Endometrium (tissue), 2 donors: ENCODE results near the gene LARGE1.

Source experiments
- FAIRE-seq: peaks from 2 replicates; lab custom pipeline; 2012; peaks lifted over from hg19 to GRCh38; lab: Jason Lieb, UNC
- donor health status: control.
- donor health status: control.

Gene LARGE1

DNA sequence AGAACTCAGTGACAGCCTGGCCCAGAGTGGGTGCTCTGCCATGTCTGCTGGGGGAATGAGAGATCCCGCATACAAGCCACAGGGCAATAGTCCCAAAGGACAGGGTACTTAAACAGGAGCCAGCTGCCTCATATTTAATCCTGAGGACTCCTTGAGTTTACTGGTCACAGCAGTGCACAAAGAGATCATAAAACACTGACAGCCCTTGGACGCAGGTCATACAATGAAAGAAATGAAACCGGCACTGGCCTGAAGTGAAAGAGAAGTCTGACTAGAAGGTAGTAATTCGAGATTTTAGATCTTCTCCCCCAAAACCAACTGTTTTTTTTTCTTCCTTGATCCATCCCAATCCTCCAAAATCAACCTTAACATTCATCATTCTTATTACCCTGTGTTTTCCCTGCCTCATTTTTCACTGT, 562.3 kb downstream of the LARGE1 start:
- no peak for FAIRE-seq

DNA sequence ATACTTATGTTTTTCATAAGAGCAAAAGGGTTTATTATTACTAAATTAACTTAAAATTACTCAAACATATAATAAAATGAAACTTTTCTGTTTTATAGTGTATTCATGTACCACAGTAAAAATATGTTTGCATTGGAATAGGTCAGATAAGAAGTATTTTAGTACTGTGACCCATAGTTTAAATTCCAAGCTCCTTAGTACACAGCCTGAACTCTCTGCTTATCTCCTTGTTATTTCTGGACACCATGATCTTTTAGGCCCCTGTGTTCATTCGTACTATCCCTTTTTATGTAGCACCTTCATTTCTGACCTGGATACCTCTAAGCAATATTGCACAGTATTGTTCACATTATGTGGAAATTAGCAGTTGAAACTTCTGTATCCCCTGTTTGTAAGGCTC, 565.3 kb downstream of the LARGE1 start:
- no peak for FAIRE-seq

DNA sequence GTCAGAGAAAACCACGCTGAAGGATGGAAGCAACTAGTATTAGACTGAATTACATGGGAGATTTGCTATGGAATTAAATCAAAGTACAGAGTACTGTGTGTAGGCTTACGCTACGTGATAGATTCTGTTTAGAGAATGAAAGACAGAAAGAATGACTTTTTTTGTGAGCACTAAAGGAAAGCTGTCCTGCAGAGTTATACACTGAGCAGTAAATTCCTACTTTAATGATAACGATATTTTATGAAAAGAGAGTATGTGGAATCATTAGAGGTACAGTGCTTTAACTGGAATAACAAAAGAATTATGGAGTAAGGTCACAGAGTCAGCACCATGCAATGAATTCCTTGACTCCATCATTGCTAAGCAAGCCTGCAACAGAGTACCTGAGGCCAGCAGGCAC, 566.8 kb downstream of the LARGE1 start:
- no peak for FAIRE-seq

DNA sequence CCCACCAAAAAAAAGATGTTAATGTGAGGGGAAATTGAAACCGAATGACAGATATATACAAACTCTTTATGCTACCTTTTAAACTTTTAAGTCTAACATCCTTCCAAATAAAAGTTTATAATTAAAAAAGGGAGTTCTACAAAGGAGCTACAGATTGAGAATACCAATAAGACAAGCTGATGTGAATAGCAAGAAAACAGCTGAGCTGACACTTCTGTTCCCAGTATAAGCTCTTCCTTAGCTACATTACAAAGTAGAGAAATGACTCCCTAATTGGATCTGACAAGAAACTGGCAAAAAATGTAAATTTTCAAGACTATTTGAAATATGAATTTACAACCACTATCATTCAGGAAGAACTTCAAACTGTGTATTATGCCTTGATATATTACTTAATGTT, 567.5 kb downstream of the LARGE1 start:
- FAIRE-seq: no peak

DNA sequence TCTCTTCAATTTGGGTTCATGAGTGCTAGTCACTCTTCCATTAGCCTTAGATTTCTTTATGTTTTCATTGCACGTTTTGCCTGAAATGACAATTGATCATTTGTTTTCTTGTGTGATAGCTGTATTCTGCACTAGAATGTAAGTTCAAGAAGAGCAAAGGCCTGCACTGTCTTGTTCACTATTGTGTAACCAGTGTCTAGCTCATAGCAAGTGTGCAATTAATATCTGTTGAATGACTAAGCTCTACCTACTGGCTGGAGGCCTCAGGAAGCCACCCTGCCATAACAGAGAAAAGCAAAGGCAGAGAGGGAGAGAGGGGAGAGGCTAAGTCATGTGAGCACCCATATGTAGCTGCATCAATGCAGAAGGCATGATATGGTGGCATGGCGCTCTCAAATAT, 569.3 kb downstream of the LARGE1 start:
- no peak for FAIRE-seq

DNA sequence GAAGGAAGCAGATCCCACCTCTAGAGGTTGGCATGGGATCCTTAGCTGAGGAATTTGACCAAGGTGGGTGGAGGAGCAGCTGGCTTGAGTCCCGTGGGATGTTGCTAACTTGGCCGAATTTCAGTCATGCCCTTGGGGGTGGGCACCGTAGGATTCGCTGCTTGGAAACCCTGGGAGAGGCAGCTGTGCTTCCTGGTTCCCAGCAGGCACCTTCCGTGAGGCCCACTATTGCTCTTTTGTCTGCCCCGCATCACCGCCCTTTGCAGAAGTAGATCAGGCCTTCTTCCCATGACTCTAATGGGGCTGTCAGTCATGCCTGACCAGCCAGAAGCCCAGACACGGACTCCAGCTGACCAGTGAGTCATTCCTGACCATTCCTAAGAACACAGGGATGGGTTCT, 569.8 kb downstream of the LARGE1 start:
- FAIRE-seq: no peak

DNA sequence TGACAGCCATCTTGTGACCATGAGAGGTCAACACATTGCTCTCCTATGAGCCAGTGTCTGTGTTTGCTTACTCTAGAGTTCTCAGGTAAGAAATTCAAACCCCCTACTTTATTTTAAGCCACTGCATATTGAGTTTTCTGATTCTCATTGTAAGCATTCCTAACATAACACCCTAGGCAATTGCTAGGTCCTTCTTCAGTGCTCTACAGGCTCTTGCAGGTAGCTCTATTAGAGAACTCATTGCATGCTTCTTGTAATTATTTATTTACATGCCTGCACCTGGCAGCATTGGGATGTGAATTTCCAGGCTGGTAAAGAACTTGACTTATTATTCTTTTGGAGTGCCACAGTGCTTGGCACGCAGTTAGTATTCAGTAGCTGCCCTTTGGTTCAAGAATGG, 573.3 kb downstream of the LARGE1 start:
- FAIRE-seq: no peak

DNA sequence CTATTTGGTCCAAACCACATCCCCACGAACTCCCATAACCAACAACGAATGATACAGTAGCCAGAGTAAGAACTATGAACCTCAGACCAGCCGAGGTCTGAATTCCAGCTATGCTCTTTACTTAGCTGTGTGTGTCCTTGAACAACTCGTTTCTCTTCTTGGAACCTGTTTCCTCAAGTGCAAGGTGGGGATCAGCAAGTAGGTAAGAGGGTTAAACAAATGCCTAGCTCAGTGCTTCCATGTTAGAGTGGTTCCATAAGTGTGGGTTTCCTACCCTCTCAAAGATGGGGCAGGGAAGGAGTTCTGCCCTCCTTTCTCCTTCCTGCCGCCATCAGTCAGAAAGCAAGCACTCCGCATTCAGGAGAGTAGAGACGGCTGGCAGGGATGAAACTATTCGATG, 578.7 kb downstream of the LARGE1 start:
- no peak for FAIRE-seq

DNA sequence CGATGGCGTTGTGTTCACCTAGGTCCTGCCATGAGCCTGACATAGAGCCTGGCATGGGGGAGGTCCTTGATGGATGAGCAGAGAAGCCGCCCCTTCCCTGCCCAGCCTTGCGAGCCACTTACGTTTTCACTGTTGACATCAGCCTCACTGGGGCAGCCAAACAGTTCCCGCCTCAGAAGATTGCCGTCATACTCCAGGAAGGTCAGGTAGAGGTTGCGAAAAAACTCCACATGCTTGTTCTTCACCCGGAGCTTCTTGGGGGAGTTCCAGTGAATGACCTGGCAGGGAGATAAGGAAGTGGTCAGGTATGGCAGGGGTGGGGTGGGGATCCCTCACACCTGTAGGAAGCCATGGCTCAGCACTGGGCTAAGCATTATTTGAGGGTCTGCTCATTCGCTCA, 582.8 kb downstream of the LARGE1 start:
- no peak for FAIRE-seq

DNA sequence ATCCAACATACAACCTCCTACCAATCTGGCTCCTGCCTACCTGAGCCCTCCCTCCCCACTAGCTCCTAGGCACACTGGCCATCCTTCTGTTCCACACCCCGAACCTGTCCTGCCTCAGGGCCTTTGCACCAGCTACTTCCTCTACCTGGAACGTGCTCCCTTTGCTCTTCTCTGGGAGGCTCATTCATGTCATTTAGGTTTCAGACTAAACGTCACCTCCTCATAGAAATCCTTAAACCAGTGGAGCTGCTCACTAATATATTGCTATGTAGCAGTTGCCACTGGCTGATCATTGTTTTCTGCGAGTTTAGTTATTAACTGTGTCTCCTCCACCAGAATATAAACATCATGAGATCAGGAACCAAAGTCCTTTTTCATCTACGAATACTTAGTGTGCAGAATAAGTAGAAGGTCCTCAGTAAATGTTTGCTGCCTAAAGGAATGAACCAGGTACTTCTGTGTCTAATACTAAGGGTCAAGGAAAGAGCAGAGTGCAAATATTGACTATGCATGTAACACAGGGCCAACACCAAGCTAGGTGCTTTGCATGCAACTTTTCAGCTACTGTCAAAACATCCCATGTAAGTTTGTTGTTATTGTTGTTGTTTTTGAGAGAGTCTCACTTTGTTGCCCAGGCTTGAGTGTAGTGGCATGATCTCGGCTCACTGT, 584.5 kb downstream of the LARGE1 start:
- FAIRE-seq: no peak

DNA sequence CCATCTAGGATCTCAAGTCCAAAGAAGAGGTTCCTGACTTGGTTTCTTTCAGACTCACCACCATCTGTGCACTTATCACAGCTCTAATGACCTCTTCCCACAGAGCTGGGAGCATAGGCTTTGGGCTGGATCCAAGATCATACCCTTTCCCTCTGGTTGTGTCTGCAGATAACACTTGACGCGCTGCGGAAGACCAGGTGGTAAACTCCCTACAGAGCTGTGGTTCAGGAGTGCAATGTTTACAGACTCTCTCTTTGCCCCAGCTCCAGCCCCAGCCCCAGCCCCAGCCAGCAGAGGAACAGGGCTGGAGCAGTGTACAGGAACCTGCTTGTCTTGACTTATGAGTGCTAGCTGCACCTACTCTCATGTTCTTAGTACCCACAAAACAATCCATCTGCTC, 587.7 kb downstream of the LARGE1 start:
- FAIRE-seq: no peak

DNA sequence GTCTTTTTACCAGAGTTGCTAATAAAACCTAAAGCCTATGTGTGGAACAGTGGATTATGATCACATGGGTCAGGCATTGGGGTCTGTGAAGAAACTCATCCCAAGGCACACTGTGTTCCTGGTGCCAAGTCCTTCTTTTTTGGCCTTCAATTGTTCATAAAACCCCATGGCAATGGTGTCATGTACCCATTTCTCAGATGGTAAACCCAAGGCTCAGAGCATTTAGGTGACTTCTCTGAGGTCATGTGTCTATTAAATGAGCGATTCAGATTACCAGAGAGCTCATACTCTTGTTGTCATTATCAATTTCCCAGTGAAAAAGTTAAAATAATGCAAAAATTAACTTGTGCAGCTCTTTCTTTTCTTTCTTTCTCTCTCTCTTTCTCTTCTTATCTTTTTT, 589.3 kb downstream of the LARGE1 start:
- no peak for FAIRE-seq

DNA sequence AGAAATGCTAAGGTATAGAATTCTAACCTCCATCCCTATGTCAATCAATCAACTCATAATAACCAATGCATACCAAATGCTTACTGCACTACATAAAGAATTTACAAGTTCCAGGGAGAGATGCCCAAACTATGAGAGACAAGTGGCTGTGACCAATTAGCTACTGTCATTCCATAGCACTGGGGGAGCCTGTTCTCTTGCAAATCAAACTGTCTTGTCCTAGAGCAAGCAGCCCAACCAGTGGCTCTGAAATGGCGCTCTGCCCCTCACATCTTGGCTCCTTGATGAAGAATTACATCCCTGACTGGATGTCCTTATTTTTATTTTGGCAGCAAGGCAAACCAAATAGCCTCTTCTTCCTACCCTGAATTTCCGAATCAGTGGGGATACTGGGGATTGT, 589.7 kb downstream of the LARGE1 start:
- no peak for FAIRE-seq

DNA sequence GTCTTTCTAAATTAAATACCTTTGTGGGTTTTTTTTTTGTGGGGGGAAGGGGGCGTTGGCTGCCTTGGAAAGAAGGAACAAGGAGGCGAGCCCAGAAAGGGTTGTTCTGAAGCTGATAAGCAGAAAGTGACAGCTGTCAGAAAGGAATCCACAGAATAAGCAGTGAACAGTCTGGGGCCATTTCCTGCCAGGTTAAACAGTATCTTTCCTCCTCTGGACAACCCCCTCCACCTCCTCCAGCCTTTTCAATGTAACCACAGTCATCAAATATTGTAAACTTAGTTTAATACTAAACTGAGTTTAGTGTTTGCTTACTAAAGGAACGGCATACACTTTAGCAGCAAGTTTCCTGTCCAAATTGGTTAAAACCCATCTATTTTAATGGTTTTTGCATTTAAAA, 590.9 kb downstream of the LARGE1 start:
- no peak for FAIRE-seq

DNA sequence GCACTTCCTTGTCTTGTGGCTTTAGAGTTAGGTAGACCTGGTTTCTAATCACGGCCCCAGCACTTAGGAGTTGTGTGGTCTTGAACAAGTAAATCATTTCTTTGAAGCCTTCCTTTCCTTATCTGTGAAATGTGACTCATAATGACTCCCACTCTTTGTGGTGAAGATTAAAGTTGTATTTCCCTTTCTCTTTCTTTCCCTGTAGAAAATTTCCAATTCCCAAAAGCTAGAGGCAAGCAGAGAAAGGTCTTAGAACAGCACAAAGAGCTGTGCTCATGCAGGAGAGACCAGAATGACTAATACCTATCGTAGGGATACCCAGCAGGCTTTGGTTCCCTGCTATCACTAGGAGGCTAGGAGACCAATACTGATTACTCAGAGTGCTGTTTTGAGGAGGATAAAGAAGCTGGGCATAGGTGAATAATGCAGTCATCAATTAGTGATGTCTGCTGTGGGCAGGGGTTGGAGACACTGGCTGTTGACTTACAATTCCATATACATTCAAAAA, 591.4 kb downstream of the LARGE1 start:
- FAIRE-seq: no peak

DNA sequence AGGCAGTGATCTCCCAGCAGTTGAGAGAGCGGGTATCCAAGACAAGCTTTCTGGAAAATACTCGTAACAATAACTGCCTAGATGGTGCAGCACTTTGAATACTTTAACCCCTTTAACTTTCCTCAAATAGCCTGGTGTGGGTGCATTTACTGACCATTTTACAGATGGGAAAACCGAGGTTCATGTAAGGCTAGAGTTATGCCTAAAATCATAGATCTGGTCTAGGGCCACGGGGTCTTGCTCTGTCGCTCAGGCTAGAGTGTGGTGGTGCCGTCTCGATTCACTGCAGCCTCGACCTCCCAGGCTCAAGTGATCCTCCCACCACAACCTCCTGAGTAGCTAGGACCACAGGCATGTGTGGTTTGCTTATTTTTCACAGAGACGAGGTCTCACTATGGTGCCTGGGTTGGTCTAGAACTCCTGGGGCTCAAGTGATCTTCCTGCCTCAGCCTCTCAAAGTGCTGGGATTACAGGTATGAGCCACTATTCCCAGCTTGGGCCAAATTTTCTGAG, 592.9 kb downstream of the LARGE1 start:
- no peak for FAIRE-seq

DNA sequence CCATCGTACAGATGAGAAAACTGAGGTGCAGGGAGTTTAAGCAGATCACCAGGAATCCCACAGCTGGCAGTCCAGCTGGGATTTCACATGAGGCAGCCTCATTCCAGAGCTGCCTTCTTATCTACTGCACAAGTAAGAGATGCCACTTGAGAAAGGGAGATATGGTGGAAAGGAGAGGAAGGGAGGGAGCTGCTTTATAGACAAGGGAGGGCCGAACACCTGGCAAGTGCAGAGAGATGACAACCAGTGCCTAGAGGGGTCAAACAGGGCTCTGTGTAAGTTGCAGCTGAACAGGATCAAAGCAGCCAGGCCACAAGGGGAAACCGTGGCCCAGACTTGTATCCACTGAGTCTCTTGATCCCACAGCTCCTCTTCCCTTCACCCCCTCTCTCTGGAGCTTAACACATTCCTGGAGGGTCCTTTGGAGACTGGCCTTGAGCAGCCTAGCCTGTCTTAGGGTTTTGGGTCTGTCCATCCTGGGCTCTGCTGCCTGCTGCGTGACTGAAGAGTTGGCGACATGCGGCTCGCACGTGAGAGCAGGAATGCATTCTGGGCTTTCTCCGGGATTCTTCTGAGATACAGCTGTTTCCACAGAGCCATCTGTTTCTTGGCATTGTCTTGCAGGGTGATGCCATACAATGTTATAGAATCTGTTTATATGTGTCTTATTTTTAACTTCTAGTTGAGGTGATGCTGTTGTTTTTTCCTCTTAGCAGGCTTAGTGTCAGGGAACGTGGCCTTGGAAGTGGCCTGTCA, 593.6 kb downstream of the LARGE1 start:
- FAIRE-seq: no peak

DNA sequence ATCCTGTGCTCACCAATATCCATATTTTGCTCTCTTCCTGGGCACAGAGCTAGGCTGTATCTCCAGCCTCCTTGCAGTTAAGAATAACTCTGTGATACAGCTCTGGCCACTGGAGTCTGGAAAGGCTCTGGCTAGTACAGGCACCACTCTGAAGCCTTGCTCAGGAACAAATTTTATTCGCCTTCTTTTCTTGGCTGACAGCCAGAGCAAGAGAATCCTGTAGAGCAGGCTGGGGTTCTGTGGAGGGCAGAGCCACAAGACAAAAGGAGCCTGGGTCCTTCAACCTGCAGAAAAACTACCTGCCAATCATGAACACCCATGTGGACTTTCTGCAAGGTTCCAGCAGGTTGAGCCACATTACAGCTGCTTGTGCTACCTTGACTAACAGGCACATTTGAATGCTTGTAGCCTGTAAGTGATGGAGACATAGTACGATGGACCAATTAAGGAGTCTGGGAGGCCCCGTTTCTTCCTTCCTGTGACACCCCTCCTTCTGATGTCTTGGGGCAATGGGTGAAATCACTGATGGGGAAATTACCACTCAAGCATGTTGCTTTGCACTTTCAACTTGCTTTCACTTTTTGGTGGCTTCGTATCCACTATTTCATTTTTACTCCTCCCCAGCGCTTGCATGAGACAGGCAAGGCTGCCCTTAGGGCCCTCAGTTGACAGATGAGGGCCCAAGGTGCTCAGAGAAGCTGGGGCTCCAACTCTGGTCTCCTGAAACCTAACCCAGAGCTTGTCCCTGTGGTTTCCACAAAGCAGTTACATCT, 594.9 kb downstream of the LARGE1 start:
- FAIRE-seq: no peak

DNA sequence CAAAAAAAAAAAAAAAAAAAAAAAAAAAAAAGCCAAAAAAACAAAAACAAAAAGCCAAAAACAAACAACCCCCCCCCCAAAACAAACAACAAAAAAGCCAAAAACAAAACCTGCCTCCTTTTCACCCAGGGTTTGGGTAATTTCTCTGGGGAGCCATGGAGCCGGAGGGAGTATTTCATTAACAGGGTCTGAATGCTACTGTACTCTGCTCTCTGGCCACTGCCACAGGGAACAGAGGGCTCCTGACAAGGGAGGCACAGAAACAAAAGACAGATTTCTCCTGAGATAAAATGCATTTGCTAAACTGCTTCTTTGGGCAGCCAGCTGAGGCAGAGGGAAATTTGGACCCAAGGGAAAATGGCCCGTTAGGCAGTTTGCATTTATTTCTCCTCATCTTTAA, 596.0 kb downstream of the LARGE1 start:
- no peak for FAIRE-seq

DNA sequence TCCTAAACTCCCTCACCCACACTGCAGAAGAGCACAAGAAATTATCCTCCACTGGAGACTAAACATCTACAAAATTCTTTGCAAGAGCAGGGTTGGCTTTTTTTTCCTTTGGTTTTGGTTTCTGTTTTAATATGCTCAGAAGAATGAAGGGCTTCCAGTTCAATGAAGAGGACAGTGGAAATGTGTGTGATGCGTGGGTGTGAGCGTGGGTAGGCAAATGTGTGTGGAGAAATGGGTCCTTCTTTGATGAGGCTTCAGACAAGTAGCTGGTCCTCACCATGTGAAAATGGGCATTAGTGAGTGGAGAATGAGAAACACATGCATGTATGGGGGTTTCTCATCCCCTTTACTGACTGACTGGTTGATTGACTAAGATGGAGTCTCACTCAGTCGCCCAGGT, 598.8 kb downstream of the LARGE1 start:
- no peak for FAIRE-seq

DNA sequence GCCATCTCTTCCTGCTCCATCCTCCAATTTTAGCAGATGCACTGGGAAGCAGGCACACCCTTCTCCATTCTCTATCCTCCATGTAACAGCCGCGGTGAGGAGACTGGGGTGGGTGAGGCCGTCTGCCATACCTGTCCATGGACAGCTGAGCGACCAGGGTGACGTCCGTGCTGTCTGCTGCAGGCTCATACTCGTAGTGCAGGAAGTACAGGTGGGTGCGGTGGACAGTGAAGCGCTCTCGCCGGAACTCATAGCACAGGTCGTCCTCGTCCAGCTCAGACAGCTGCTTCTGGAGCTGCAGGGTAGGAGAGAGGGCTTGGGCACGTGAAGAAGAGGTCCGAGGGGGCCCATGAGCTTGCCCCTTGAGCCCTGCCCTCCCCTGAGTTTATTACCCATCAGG, 604.3 kb downstream of the LARGE1 start:
- no peak for FAIRE-seq

DNA sequence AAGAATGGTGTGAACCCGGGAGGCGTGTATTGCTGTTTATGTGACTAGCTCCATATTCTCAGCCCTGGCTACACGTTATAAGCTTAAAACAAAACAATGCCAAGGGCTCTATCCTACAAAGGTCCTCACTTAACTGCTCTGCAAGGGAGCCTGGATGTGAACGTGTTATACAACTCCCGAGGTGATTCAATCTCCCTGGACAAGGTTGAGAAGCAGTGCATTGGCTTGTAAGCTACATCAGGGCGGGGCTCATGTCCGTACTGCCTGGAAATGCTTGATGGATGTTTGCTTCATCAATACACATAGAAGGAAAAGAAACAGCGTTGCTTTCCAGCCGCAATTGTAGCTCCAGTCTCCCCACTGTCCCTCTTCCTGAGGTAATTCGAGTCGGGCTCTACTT, 605.2 kb downstream of the LARGE1 start:
- FAIRE-seq: no peak

DNA sequence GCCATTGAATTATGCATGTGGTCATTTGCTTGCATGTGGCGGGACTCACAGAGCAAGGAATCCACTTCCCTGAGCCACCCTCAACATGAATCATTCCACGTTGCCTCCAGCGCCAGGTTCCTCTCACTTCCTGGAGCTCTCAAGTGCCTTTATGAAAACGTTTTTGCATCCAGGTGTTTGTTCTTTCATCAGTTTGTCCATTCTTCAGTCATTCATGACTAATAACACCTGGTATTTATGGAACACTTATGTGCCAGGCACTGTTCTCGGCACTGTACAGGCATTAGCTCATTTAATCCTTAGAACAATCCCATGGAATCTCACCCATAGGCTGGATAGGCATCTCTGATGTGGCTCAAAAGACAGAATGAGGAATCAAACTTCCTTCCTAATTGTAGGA, 606.0 kb downstream of the LARGE1 start:
- FAIRE-seq: no peak
